TTC549 (cell line): Measurements from ENCODE around the gene SLC25A6.
"Not testable (repeated sequence)": the region's sequence is repeated elsewhere in the genome, so short reads cannot be mapped to it uniquely, and the experiment has no call there.

ENCODE experiments used
- FAIRE-seq: peaks from 2 replicates; lab custom pipeline; 2012; peaks lifted over from hg19 to GRCh38; lab: Jason Lieb, UNC

SLC25A6 gene

GRCh38 chrX:1391707-1392375 lies at the start of gene SLC25A6:
TSS of gene SLC25A6 (minus strand) at chrX:1392113. CDS start at chrX:1392009, 104 bp downstream.
- FAIRE-seq = no peak

- no peak for FAIRE-seq
Measured at GRCh38 chrX:1440506-1440905, 48.6 kb upstream of the SLC25A6 start.

- FAIRE-seq = no peak
Measured at GRCh38 chrX:1435241-1435895, 43.5 kb upstream of the SLC25A6 start.

GRCh38 chrX:1434871-1435240 lies 42.9 kb upstream of the SLC25A6 start:
- FAIRE-seq = no peak

GRCh38 chrX:1433646-1434357 lies 41.9 kb upstream of the SLC25A6 start:
- FAIRE-seq = no peak

GRCh38 chrX:1430451-1430850 lies 38.5 kb upstream of the SLC25A6 start:
- FAIRE-seq = no peak

GRCh38 chrX:1427756-1428155 lies 35.8 kb upstream of the SLC25A6 start:
- FAIRE-seq = no peak

GRCh38 chrX:1426321-1426720 lies 34.4 kb upstream of the SLC25A6 start:
- not testable (repeated sequence) for FAIRE-seq

- FAIRE-seq = no peak
Measured at GRCh38 chrX:1425381-1425780, 33.5 kb upstream of the SLC25A6 start.

- FAIRE-seq = no peak
Measured at GRCh38 chrX:1424147-1424851, 32.4 kb upstream of the SLC25A6 start.

GRCh38 chrX:1423215-1423614 lies 31.3 kb upstream of the SLC25A6 start:
- FAIRE-seq = no peak

- FAIRE-seq = no peak
Measured at GRCh38 chrX:1422135-1422465, 30.2 kb upstream of the SLC25A6 start.

GRCh38 chrX:1421433-1422134 lies 29.7 kb upstream of the SLC25A6 start:
- no peak for FAIRE-seq

- FAIRE-seq = no peak
Measured at GRCh38 chrX:1420371-1420770, 28.5 kb upstream of the SLC25A6 start.

GRCh38 chrX:1419545-1420355 lies 27.8 kb upstream of the SLC25A6 start:
- FAIRE-seq = no peak

- no peak for FAIRE-seq
Measured at GRCh38 chrX:1418901-1419544, 27.1 kb upstream of the SLC25A6 start.

- FAIRE-seq = no peak
Measured at GRCh38 chrX:1417921-1418771, 26.2 kb upstream of the SLC25A6 start.

- FAIRE-seq = no peak
Measured at GRCh38 chrX:1416965-1417760, 25.2 kb upstream of the SLC25A6 start.

- no peak for FAIRE-seq
Measured at GRCh38 chrX:1416327-1416784, 24.4 kb upstream of the SLC25A6 start.
